ENCODE data around the gene ANKRD37.

- TF ChIP-seq ZNF274 (IDR thresholded peaks at IDR 0.05; ENCODE audit: low read depth, low read length) (no peak), SUZ12 (IDR thresholded peaks at IDR 0.05; ENCODE audit: extremely low read depth, insufficient read depth, insufficient read length) (no peak)
These were observed 501 bp upstream of the ANKRD37 start for GRCh38 chr4:185395956-185396723.
